Suprapubic skin (tissue), 4 donors: ENCODE results near the gene ZNF213. TPM values are rescaled to one million over a fixed set of nuclear protein-coding genes. Genes with fewer than 3 reads are reported as not detected.
A peak's percentile ranks its signal among the peaks of the same experiment; 100 is the strongest.

Experiments used
- DNase-seq, 2 donors: peaks; one replicate each; pipeline ENCODE4 v3.0.0-alpha.2; 2019; ENCODE audit warnings: low spot score in 2 of 2
- H3K27ac ChIP-seq: fragments of 200-600 bp; sonication (generic); one replicate; pipeline ENCODE4 v1.5.1; 2019
- H3K27me3 ChIP-seq: fragments of 200-600 bp; sonication (generic); one replicate; pipeline ENCODE4 v1.5.1; 2019
- H3K36me3 ChIP-seq: fragments of 200-600 bp; sonication (generic); one replicate; pipeline ENCODE4 v1.5.1; 2019
- H3K4me1 ChIP-seq: fragments of 200-600 bp; sonication (generic); one replicate; pipeline ENCODE4 v1.5.1; 2019
- H3K4me3 ChIP-seq: fragments of 200-600 bp; sonication (generic); one replicate; pipeline ENCODE4 v1.5.1; 2019; ENCODE audit warnings: mild to moderate bottlenecking
- H3K9me3 ChIP-seq: fragments of 200-600 bp; sonication (generic); one replicate; pipeline ENCODE4 v1.5.1; 2019
- CTCF ChIP-seq, 2 donors: fragments of 200-600 bp in 1 of 2; fragments of 450-650 bp in 1 of 2; sonication (generic) in 1 of 2; IDR thresholded peaks; one replicate each; pipeline ENCODE4 v1.5.1; 2016 to 2019; ENCODE audit warnings: antibody characterized with exemption in 2 of 2, mild to moderate bottlenecking in 1 of 2, moderate library complexity in 1 of 2
- EP300 ChIP-seq: sonication (generic); formaldehyde crosslinking; IDR thresholded peaks from one replicate; pipeline ENCODE4 v1.6.1; 2017; ENCODE audit warnings: antibody characterized with exemption
- POLR2A ChIP-seq, 2 donors: fragments of 450-650 bp; IDR thresholded peaks; one replicate each; pipeline ENCODE4 v1.6.1; 2017; ENCODE audit warnings: antibody characterized with exemption in 2 of 2, mild to moderate bottlenecking in 2 of 2, moderate library complexity in 2 of 2
- POLR2AphosphoS5 ChIP-seq, 3 donors: sonication (generic); formaldehyde crosslinking; IDR thresholded peaks; one replicate each; pipeline ENCODE4 v1.6.1; 2017; ENCODE audit warnings: antibody characterized with exemption in 3 of 3
- WGBS: methylation state at CpG from one replicate; pipeline ENCODE4 v1.1.5; 2018; 5-methylcytosine and 5-hydroxymethylcytosine counted together
- total RNA-seq, 4 donors: library from RNA; depleted of rRNA; stranded (reverse); fragments of >200 nt; gene quantifications; one replicate each; pipeline ENCODE4 v1.1.0, GENCODE V29; 2016

Gene ZNF213
- total RNA-seq, 4 donors from 2014 or later = 14.0 to 18.0 (median 16.4) TPM

- 4% methylated on average over 51 of the region's 51 CpGs for WGBS
- TF ChIP-seq EP300 = no peak
- no peak for TF ChIP-seq CTCF (IDR thresholded peaks at IDR 0.05)
- no peak for TF ChIP-seq POLR2AphosphoS5 (IDR thresholded peaks at IDR 0.05)
- TF ChIP-seq POLR2A (IDR thresholded peaks at IDR 0.05) = no peak
- no peaks in the 10 kb centered on the region for H3K36me3 ChIP-seq
- H3K9me3 ChIP-seq = no peaks in the 10 kb centered on the region
- peaks cover 99% of the 10 kb centered on the region for H3K27me3 ChIP-seq
- no peak within 1 kb of the TSS for H3K27ac ChIP-seq
- peaks cover 29% of the 10 kb centered on the region for H3K4me1 ChIP-seq
- no peak for DNase-seq
- peak within 1 kb of the TSS; percentile 19 for H3K4me3 ChIP-seq
Measured at GRCh38 chr16:3187798-3188674, 53.2 kb downstream of the ZNF213 start, which contains the start of gene OR1F1. OR1F1 (plus strand) TSS chr16:3188204.

- H3K4me1 ChIP-seq = peaks cover 23% of the 10 kb centered on the region
- H3K9me3 ChIP-seq = no peaks in the 10 kb centered on the region
- peak overlapping the region; percentile 19 for H3K4me3 ChIP-seq
- 3% methylated on average over 6 of the region's 13 CpGs for WGBS
- no peak for DNase-seq
- peaks cover 99% of the 10 kb centered on the region for H3K27me3 ChIP-seq
- H3K36me3 ChIP-seq = no peaks in the 10 kb centered on the region
- H3K27ac ChIP-seq = no peak overlapping the region
- TF ChIP-seq EP300 (no peak), POLR2A (IDR thresholded peaks at IDR 0.05) (no peak), POLR2AphosphoS5 (IDR thresholded peaks at IDR 0.05) (no peak), CTCF (IDR thresholded peaks at IDR 0.05) (no peak)
Measured at GRCh38 chr16:3188675-3188924, 53.8 kb downstream of the ZNF213 start.

- H3K27ac ChIP-seq = no peak overlapping the region
- WGBS = 2% methylated on average over 37 of the region's 61 CpGs
- peaks cover 99% of the 10 kb centered on the region for H3K27me3 ChIP-seq
Measured at GRCh38 chr16:3188925-3189825, 54.3 kb downstream of the ZNF213 start.

GRCh38 chr16:3189869-3190268, 55.0 kb downstream of the ZNF213 start:
- no peaks in the 10 kb centered on the region for H3K9me3 ChIP-seq
- TF ChIP-seq POLR2A (IDR thresholded peaks at IDR 0.05) (no peak), EP300 (no peak), CTCF (IDR thresholded peaks at IDR 0.05) (no peak), POLR2AphosphoS5 (IDR thresholded peaks at IDR 0.05) (no peak)
- 17% methylated on average over 8 of the region's 11 CpGs for WGBS
- DNase-seq = no peak
- peaks cover 99% of the 10 kb centered on the region for H3K27me3 ChIP-seq
- H3K4me1 ChIP-seq = peaks cover 22% of the 10 kb centered on the region
- H3K36me3 ChIP-seq = no peaks in the 10 kb centered on the region
- no peak overlapping the region for H3K4me3 ChIP-seq
- H3K27ac ChIP-seq = no peak overlapping the region

More at GRCh38 chr16:3188925-3189825, 54.3 kb downstream of the ZNF213 start:
- H3K4me1 ChIP-seq = peaks cover 22% of the 10 kb centered on the region
- no peak for TF ChIP-seq CTCF (IDR thresholded peaks at IDR 0.05)
- TF ChIP-seq POLR2AphosphoS5 (IDR thresholded peaks at IDR 0.05) = no peak
- TF ChIP-seq EP300 = no peak
- no peak for TF ChIP-seq POLR2A (IDR thresholded peaks at IDR 0.05)
- no peak for DNase-seq
- H3K36me3 ChIP-seq = no peaks in the 10 kb centered on the region
- H3K9me3 ChIP-seq = no peaks in the 10 kb centered on the region
- peak overlapping the region; percentile 19 for H3K4me3 ChIP-seq

GRCh38 chr16:3190949-3191353, 56.1 kb downstream of the ZNF213 start:
- H3K4me1 ChIP-seq = peaks cover 22% of the 10 kb centered on the region
- 13% methylated on average over 16 of the region's 16 CpGs for WGBS
- TF ChIP-seq CTCF (IDR thresholded peaks at IDR 0.05) (no peak), POLR2A (IDR thresholded peaks at IDR 0.05) (no peak), POLR2AphosphoS5 (IDR thresholded peaks at IDR 0.05) (no peak)
- DNase-seq = peak in 1 of 2 donors; percentile 67
- no peaks in the 10 kb centered on the region for H3K9me3 ChIP-seq
- peaks cover 100% of the 10 kb centered on the region for H3K27me3 ChIP-seq
- no peaks in the 10 kb centered on the region for H3K36me3 ChIP-seq
- H3K27ac ChIP-seq = no peak overlapping the region
- H3K4me3 ChIP-seq = no peak overlapping the region
